Prostate gland (tissue), 2 donors: Measurements from ENCODE around the gene CEP112.

ENCODE experiments used
- CTCF ChIP-seq, 4 experiments: fragments of 200-600 bp in 2 of 4; fragments of 450-650 bp in 2 of 4; sonication (generic) in 2 of 4; IDR thresholded peaks; 1 replicate in 3 of 4; 2 replicates in 1 of 4; pipeline ENCODE4 v1.5.1; 2016 to 2019; ENCODE audit warnings: antibody characterized with exemption in 4 of 4, mild to moderate bottlenecking in 2 of 4, moderate library complexity in 2 of 4
- POLR2A ChIP-seq: fragments of 450-650 bp; IDR thresholded peaks from one replicate; pipeline ENCODE4 v1.6.1; 2016; ENCODE audit warnings: antibody characterized with exemption, mild to moderate bottlenecking
- POLR2AphosphoS5 ChIP-seq: sonication (generic); formaldehyde crosslinking; IDR thresholded peaks from one replicate; pipeline ENCODE4 v1.6.1; 2017; ENCODE audit warnings: antibody characterized with exemption

- no peak for TF ChIP-seq CTCF (IDR thresholded peaks at IDR 0.05)
- no peak for TF ChIP-seq POLR2A
- TF ChIP-seq POLR2AphosphoS5 = no peak
Observed at GRCh38 chr17:65954148-65954449, 237.8 kb downstream of the CEP112 start.
